Osteoblast (primary cell): ENCODE data around the gene IFT43. TPM values are rescaled to one million over a fixed set of nuclear protein-coding genes. Genes with fewer than 3 reads are reported as not detected.
A peak's percentile ranks its signal among the peaks of the same experiment; 100 is the strongest.

Experiments used
- DNase-seq: peaks from one replicate; pipeline ENCODE4 v3.0.0; 2011; ENCODE audit warnings: low spot score, mixed read lengths; ENCODE audit not compliant: insufficient read length; ENCODE audit errors: missing footprints
- H2AFZ ChIP-seq: 2 replicates; pipeline ENCODE4 v1.6.0; 2011; ENCODE audit warnings: mild to moderate bottlenecking, low read length
- H3K27ac ChIP-seq: 2 replicates; pipeline ENCODE4 v1.5.1; 2011; ENCODE audit warnings: mild to moderate bottlenecking, low read depth, low read length, moderate library complexity
- H3K27me3 ChIP-seq: 2 replicates; pipeline ENCODE4 v1.6.0; 2012; ENCODE audit warnings: mild to moderate bottlenecking, control low read depth, inconsistent platforms, low read length, moderate library complexity; ENCODE audit not compliant: insufficient read depth
- H3K36me3 ChIP-seq: 2 replicates; pipeline ENCODE4 v1.5.1; 2011; ENCODE audit warnings: mild to moderate bottlenecking, low read length, control low read depth, moderate library complexity; ENCODE audit not compliant: insufficient read depth
- H3K4me1 ChIP-seq: 2 replicates; pipeline ENCODE4 v1.5.1; 2011; ENCODE audit warnings: mild to moderate bottlenecking, low read length, control low read depth, moderate library complexity; ENCODE audit not compliant: insufficient read depth
- H3K4me2 ChIP-seq: 2 replicates; pipeline ENCODE4 v1.6.0; 2011; ENCODE audit warnings: mild to moderate bottlenecking, low read length; ENCODE audit not compliant: insufficient read depth
- H3K4me3 ChIP-seq: fragments of 200-600 bp; sonication (generic); 3 replicates; pipeline ENCODE4 v1.5.1; 2012; ENCODE audit warnings: mild to moderate bottlenecking, low read length, inconsistent platforms; ENCODE audit not compliant: insufficient read depth
- H3K79me2 ChIP-seq: 2 replicates; pipeline ENCODE4 v1.6.0; 2012; ENCODE audit warnings: mild to moderate bottlenecking, low read length, control low read depth, inconsistent platforms; ENCODE audit not compliant: insufficient read depth
- H3K9me3 ChIP-seq: 2 replicates; pipeline ENCODE4 v1.5.1; 2011; ENCODE audit warnings: low read depth, low read length, control low read depth
- H4K20me1 ChIP-seq: 2 replicates; pipeline ENCODE4 v1.6.0; 2012; ENCODE audit warnings: mild to moderate bottlenecking, low read length, control low read depth; ENCODE audit not compliant: insufficient read depth
- CTCF ChIP-seq: IDR thresholded peaks from 2 replicates; pipeline ENCODE4 v1.5.1; 2011; ENCODE audit warnings: mild to moderate bottlenecking, low read depth, low read length, moderate library complexity; ENCODE audit errors: extremely low read depth
- total RNA-seq: library from RNA; depleted of rRNA; stranded (reverse); fragments of >200 nt; gene quantifications from 2 replicates; pipeline ENCODE4 v1.2.3, GENCODE V29; 2012

IFT43 gene
- total RNA-seq, 1 donor = 32.6 TPM

GRCh38 chr14:75976826-75977581 lies 8.6 kb upstream of the IFT43 start:
- TF ChIP-seq CTCF = no peak
- Histone ChIP-seq H2AFZ (no peak overlapping the region), H3K36me3 (no peaks in the 10 kb centered on the region), H3K79me2 (no peaks in the 10 kb centered on the region), H3K9me3 (no peaks in the 10 kb centered on the region), H3K27me3 (no peaks in the 10 kb centered on the region), H3K4me3 (no peak overlapping the region), H3K4me2 (no peak overlapping the region), H3K4me1 (peaks cover 29% of the 10 kb centered on the region), H3K27ac (no peak overlapping the region), H4K20me1 (no peaks in the 10 kb centered on the region)
- no peak for DNase-seq

GRCh38 chr14:75977582-75977943 lies 8.0 kb upstream of the IFT43 start:
- no peak for TF ChIP-seq CTCF
- Histone ChIP-seq H3K27me3 (no peaks in the 10 kb centered on the region), H3K27ac (no peak overlapping the region), H3K4me3 (no peak overlapping the region), H3K79me2 (no peaks in the 10 kb centered on the region), H3K4me1 (peaks cover 29% of the 10 kb centered on the region), H3K4me2 (no peak overlapping the region), H3K36me3 (no peaks in the 10 kb centered on the region), H2AFZ (no peak overlapping the region), H3K9me3 (no peaks in the 10 kb centered on the region), H4K20me1 (no peaks in the 10 kb centered on the region)
- no peak for DNase-seq

DNA sequence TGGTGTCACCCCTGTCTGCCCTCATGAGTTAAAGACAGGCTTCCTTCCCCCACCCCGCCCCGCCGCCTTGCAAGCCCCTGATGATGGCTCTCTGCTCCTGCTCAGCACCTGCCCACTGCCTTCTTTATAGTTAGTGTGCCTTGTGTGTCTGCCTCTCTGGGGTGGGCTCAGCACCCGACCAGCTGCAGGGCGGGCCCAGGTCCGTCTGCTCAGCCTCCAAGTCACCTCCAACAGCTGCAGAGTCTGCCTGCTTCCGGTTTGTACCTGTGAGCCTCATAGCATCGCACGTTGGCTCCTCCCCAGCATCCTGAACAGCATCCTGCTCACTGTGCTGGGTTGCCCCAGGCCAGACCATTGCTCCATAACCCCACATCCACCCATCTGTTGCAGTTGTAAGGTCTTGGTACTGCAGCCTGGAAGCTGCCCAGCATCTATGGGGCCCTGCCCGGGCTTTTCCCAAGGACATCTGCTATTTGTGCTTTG lies 7.3 kb upstream of the IFT43 start:
- no peak overlapping the region for H3K27ac ChIP-seq
- no peaks in the 10 kb centered on the region for H3K27me3 ChIP-seq
- H3K4me1 ChIP-seq = peaks cover 32% of the 10 kb centered on the region
- H2AFZ ChIP-seq = no peak overlapping the region
- no peaks in the 10 kb centered on the region for H4K20me1 ChIP-seq
- H3K79me2 ChIP-seq = no peaks in the 10 kb centered on the region
- no peak overlapping the region for H3K4me3 ChIP-seq
- no peak overlapping the region for H3K4me2 ChIP-seq
- H3K9me3 ChIP-seq = no peaks in the 10 kb centered on the region
- no peak for TF ChIP-seq CTCF
- H3K36me3 ChIP-seq = no peaks in the 10 kb centered on the region
- no peak for DNase-seq

GRCh38 chr14:75979071-75979571 lies 6.4 kb upstream of the IFT43 start:
- peak overlapping the region; percentile 86 for H3K4me3 ChIP-seq
- no peaks in the 10 kb centered on the region for H3K9me3 ChIP-seq
- no peaks in the 10 kb centered on the region for H3K27me3 ChIP-seq
- no peaks in the 10 kb centered on the region for H3K79me2 ChIP-seq
- DNase-seq = peak; percentile 90
- no peaks in the 10 kb centered on the region for H3K36me3 ChIP-seq
- H3K4me1 ChIP-seq = peaks cover 32% of the 10 kb centered on the region
- H4K20me1 ChIP-seq = no peaks in the 10 kb centered on the region
- peak overlapping the region; percentile 53 for H2AFZ ChIP-seq
- peak; percentile 66 for TF ChIP-seq CTCF
- peak overlapping the region; percentile 94 for H3K4me2 ChIP-seq
- H3K27ac ChIP-seq = no peak overlapping the region
